ENCODE results near the gene LSMEM2.
"Not testable (repeated sequence)": the region's sequence is repeated elsewhere in the genome, so short reads cannot be mapped to it uniquely, and the experiment has no call there.

The LSMEM2 gene

GRCh38 chr3:50242851-50243542, 35.9 kb upstream of the LSMEM2 start:
- TF ChIP-seq MYC (IDR thresholded peaks at IDR 0.05; ENCODE audit: low read depth, low read length): no peak
- TF ChIP-seq POLR2A (IDR thresholded peaks at IDR 0.05; ENCODE audit: extremely low read depth, insufficient read length): no peak
- no peak for TF ChIP-seq CTCF (IDR thresholded peaks at IDR 0.05; ENCODE audit: low read depth, low read length)
- TF ChIP-seq MAX (IDR thresholded peaks at IDR 0.05; ENCODE audit: low read depth, low read length): no peak
- peak; percentile 94 for DNase-seq (ENCODE audit: low read depth)

GRCh38 chr3:50243543-50243895, 35.4 kb upstream of the LSMEM2 start:
- no peak for DNase-seq (ENCODE audit: low read depth)
- peak overlapping the region; percentile 51 for H3K4me3 ChIP-seq (ENCODE audit: low read depth, low read length)
- no peak for TF ChIP-seq POLR2A (IDR thresholded peaks at IDR 0.05; ENCODE audit: extremely low read depth, insufficient read length)
- no peak for TF ChIP-seq MYC (IDR thresholded peaks at IDR 0.05; ENCODE audit: low read depth, low read length)
- TF ChIP-seq CTCF (IDR thresholded peaks at IDR 0.05; ENCODE audit: low read depth, low read length): no peak
- no peak for TF ChIP-seq MAX (IDR thresholded peaks at IDR 0.05; ENCODE audit: low read depth, low read length)

More at GRCh38 chr3:50242851-50243542, 35.9 kb upstream of the LSMEM2 start:
- peak overlapping the region; percentile 51 for H3K4me3 ChIP-seq (ENCODE audit: low read depth, low read length)

- H3K4me3 ChIP-seq (ENCODE audit: low read depth, low read length); DNase-seq (ENCODE audit: low read depth): not testable (repeated sequence)
Measured at GRCh38 chr3:50244813-50245212, 34.1 kb upstream of the LSMEM2 start.

- DNase-seq (ENCODE audit: low read depth): no peak
- peak overlapping the region; percentile 49 for H3K4me3 ChIP-seq (ENCODE audit: low read depth, low read length)
- TF ChIP-seq POLR2A (IDR thresholded peaks at IDR 0.05; ENCODE audit: extremely low read depth, insufficient read length) (no peak), CTCF (IDR thresholded peaks at IDR 0.05; ENCODE audit: low read depth, low read length) (no peak), MAX (IDR thresholded peaks at IDR 0.05; ENCODE audit: low read depth, low read length) (no peak), MYC (IDR thresholded peaks at IDR 0.05; ENCODE audit: low read depth, low read length) (no peak)
Measured at GRCh38 chr3:50245251-50245745, 33.6 kb upstream of the LSMEM2 start.

GRCh38 chr3:50245831-50246516, 32.9 kb upstream of the LSMEM2 start:
- peak; percentile 19; the same call in 1 of the 2 replicates for TF ChIP-seq MAX (IDR thresholded peaks at IDR 0.05; ENCODE audit: low read depth, low read length)
- no peak; the same call in 1 of the 2 replicates for TF ChIP-seq MYC (IDR thresholded peaks at IDR 0.05; ENCODE audit: low read depth, low read length)
- TF ChIP-seq CTCF (IDR thresholded peaks at IDR 0.05; ENCODE audit: low read depth, low read length): peak; percentile 87
- TF ChIP-seq POLR2A (IDR thresholded peaks at IDR 0.05; ENCODE audit: extremely low read depth, insufficient read length): no peak
- H3K4me3 ChIP-seq (ENCODE audit: low read depth, low read length): peak overlapping the region; percentile 49
- DNase-seq (ENCODE audit: low read depth): peak; percentile 94

GRCh38 chr3:50246517-50246954, 32.4 kb upstream of the LSMEM2 start:
- TF ChIP-seq POLR2A (IDR thresholded peaks at IDR 0.05; ENCODE audit: extremely low read depth, insufficient read length): no peak
- TF ChIP-seq MAX (IDR thresholded peaks at IDR 0.05; ENCODE audit: low read depth, low read length): peak; percentile 64
- peak; percentile 67 for TF ChIP-seq MYC (IDR thresholded peaks at IDR 0.05; ENCODE audit: low read depth, low read length)
- no peak for TF ChIP-seq CTCF (IDR thresholded peaks at IDR 0.05; ENCODE audit: low read depth, low read length)
- peak overlapping the region; percentile 39 for H3K4me3 ChIP-seq (ENCODE audit: low read depth, low read length)

More at GRCh38 chr3:50246517-50246954, 32.4 kb upstream of the LSMEM2 start:
- peak; percentile 98 for DNase-seq (ENCODE audit: low read depth)
